Measurements from ENCODE around the gene ERCC4. TPM values are rescaled to one million over a fixed set of nuclear protein-coding genes. Genes with fewer than 3 reads are reported as not detected.

Gene ERCC4
- polyA plus RNA-seq, 2 donors = 1.0 to 1.1 TPM

DNA sequence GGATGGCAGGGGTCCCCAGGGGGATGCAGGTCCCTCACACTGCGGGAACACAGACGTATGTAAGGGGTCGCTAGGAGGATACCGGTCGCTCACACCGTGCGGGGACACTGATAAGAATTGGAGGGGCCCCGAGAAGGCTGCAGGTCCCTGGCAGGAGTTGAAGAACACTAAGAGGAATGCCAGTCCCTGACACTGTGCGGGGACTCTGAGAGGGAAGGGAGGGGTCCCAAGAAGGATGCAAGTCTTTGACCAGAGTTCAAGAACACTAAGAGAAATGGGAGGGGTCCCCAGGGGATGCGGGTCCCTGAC, 510 bp downstream of the ERCC4 start:
- H3K4me1 ChIP-seq (ENCODE audit: control insufficient read depth in 2 of 2, insufficient read depth in 2 of 2, low read length in 1 of 2) = peaks cover 7 to 8% of the 10 kb centered on the region in 2 donors
- no peaks in the 10 kb centered on the region for H3K9me3 ChIP-seq (ENCODE audit: control insufficient read depth in 2 of 2, insufficient read depth in 1 of 2, low read depth in 1 of 2, low read length in 1 of 2)
- WGBS, 2 donors = 1 to 2% methylated on average over 10 of the region's 10 CpGs
- H3K27ac ChIP-seq (ENCODE audit: low read depth in 2 of 2, low read length in 1 of 2) = peak overlapping the region; percentile 62 to 82
- H3K27me3 ChIP-seq (ENCODE audit: control insufficient read depth in 1 of 2, insufficient read depth in 2 of 2, low read length in 2 of 2) = no peaks in the 10 kb centered on the region
- H3K36me3 ChIP-seq (ENCODE audit: control insufficient read depth in 2 of 2, insufficient read depth in 2 of 2, low read length in 1 of 2) = peaks cover 0 to 3% of the 10 kb centered on the region in 2 donors
- H3K4me3 ChIP-seq (ENCODE audit: low read depth in 1 of 2, low read length in 2 of 2) = peak overlapping the region; percentile 88 to 94

DNA sequence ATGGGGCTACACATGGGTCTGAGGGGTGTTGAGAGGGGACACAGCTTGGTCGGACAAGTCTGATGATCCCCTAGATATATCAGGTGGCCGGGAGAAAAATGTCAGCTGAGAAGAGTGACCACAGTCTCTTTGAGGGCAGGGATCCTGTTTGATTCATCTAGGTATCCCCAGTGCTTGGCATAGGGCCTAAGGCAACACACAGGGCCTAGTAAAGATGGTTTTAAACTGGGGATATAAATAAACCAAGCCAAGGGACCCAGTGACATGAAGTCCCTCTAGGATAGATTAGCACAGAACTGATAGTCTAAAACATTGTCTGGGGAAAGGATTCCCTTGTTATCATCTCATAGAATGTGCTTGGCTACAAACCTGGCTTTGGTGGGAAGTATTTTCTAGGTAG, 1.4 kb downstream of the ERCC4 start:
- H3K36me3 ChIP-seq (ENCODE audit: control insufficient read depth in 2 of 2, insufficient read depth in 2 of 2, low read length in 1 of 2) = peaks cover 0 to 3% of the 10 kb centered on the region in 2 donors
- no peaks in the 10 kb centered on the region for H3K27me3 ChIP-seq (ENCODE audit: control insufficient read depth in 1 of 2, insufficient read depth in 2 of 2, low read length in 2 of 2)
- WGBS, 2 donors = 88 to 89% methylated on average over 2 of the region's 2 CpGs
- H3K27ac ChIP-seq (ENCODE audit: low read depth in 2 of 2, low read length in 1 of 2) = no peak overlapping the region
- H3K4me1 ChIP-seq (ENCODE audit: control insufficient read depth in 2 of 2, insufficient read depth in 2 of 2, low read length in 1 of 2) = peaks cover 7 to 8% of the 10 kb centered on the region in 2 donors
- no peak overlapping the region for H3K4me3 ChIP-seq (ENCODE audit: low read depth in 1 of 2, low read length in 2 of 2)
- H3K9me3 ChIP-seq (ENCODE audit: control insufficient read depth in 2 of 2, insufficient read depth in 1 of 2, low read depth in 1 of 2, low read length in 1 of 2) = no peaks in the 10 kb centered on the region

DNA sequence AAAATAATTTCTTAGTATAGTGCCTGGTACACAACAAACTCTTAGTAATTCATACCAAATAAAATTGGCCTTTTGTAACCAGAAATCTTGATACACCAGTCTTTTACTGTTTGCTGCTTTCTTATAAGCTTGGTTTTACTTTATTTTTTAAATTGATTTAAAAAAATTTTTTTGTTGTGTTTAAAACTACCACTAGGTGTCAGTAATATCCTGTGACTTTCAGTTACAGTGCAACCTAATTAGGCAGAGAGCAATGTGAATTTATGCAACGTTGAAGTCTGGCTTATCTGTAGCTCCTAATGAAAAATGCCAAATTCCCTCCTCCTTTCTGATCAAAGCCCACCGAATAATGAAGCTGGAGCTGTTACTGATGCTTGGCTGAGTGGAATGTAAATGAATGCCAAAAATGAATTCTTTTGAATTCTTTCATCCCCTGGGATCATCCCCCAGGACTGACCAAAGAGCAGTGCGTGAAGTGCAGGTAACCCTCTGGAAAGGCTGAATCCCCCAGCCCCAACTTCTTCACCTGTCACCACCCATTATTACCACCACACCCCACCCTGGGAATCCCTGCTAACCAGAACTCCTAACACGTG, 3.8 kb downstream of the ERCC4 start:
- peaks cover 0 to 3% of the 10 kb centered on the region in 2 donors for H3K36me3 ChIP-seq (ENCODE audit: control insufficient read depth in 2 of 2, insufficient read depth in 2 of 2, low read length in 1 of 2)
- H3K4me3 ChIP-seq (ENCODE audit: low read depth in 1 of 2, low read length in 2 of 2) = no peak overlapping the region
- no peaks in the 10 kb centered on the region for H3K9me3 ChIP-seq (ENCODE audit: control insufficient read depth in 2 of 2, insufficient read depth in 1 of 2, low read depth in 1 of 2, low read length in 1 of 2)
- 40 to 41% methylated on average over 4 of the region's 4 CpGs for WGBS, 2 donors
- H3K27ac ChIP-seq (ENCODE audit: low read depth in 2 of 2, low read length in 1 of 2) = no peak overlapping the region
- no peaks in the 10 kb centered on the region for H3K27me3 ChIP-seq (ENCODE audit: control insufficient read depth in 1 of 2, insufficient read depth in 2 of 2, low read length in 2 of 2)
- peaks cover 7 to 8% of the 10 kb centered on the region in 2 donors for H3K4me1 ChIP-seq (ENCODE audit: control insufficient read depth in 2 of 2, insufficient read depth in 2 of 2, low read length in 1 of 2)

DNA sequence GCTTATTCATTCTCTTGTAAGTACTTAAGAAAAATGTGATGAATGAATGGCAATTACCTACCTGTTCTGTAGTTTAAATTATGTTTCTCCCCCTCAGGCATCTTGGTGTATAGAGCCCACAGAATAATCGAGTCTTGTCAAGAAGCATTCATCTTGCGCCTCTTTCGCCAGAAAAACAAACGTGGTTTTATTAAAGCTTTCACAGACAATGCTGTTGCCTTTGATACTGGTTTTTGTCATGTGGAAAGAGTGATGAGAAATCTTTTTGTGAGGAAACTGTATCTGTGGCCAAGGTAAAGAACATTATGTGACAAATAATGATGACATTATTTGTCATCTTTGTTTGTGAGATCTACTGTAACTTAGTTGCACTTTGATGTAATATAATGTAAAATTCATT, 6.5 kb downstream of the ERCC4 start:
- Histone ChIP-seq H3K4me3 (ENCODE audit: low read depth in 1 of 2, low read length in 2 of 2) (no peak overlapping the region), H3K27ac (ENCODE audit: low read depth in 2 of 2, low read length in 1 of 2) (no peak overlapping the region), H3K27me3 (ENCODE audit: control insufficient read depth in 1 of 2, insufficient read depth in 2 of 2, low read length in 2 of 2) (no peaks in the 10 kb centered on the region), H3K9me3 (ENCODE audit: control insufficient read depth in 2 of 2, insufficient read depth in 1 of 2, low read depth in 1 of 2, low read length in 1 of 2) (no peaks in the 10 kb centered on the region), H3K4me1 (ENCODE audit: control insufficient read depth in 2 of 2, insufficient read depth in 2 of 2, low read length in 1 of 2) (no peaks in the 10 kb centered on the region), H3K36me3 (ENCODE audit: control insufficient read depth in 2 of 2, insufficient read depth in 2 of 2, low read length in 1 of 2) (peaks cover 0 to 3% of the 10 kb centered on the region in 2 donors)
- WGBS, 2 donors = 51 to 57% methylated on average over 4 of the region's 4 CpGs

DNA sequence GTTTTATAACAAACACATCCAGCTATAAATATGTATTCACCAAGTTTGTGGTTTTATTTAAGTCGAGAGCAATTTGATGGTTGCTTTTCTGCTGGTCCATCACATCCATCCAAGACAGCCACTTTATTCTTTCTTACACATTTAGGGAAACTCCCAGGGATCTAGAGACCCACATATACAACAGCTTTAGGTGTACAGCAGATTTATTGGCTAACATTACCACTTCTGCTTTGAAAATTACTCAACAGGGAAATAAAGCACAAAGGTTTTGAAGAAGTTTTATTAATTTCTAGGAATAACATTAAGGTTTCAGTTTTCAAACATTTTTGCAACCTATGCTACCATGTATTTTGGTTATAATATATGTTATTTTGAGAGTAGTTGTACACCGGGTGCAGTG, 6.9 kb downstream of the ERCC4 start:
- peaks cover 0 to 3% of the 10 kb centered on the region in 2 donors for H3K36me3 ChIP-seq (ENCODE audit: control insufficient read depth in 2 of 2, insufficient read depth in 2 of 2, low read length in 1 of 2)

DNA sequence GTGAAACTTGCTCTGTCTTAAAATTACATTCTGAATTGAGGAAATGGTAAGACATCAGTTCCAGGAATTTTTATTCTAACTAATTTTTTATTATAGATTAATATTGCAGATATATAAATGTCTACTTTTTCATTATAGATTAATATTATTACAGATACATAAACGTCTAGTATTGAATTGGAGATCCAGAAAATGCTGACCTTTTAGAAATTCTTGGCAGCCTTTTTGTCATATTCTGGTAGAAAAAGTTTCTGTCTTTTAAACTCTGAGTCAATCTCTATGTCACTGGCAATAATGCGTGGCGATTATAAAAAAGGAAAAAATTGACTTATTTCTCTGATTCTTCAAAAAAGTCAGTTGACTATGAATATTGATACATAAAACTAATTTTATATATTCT, 8.7 kb downstream of the ERCC4 start:
- Histone ChIP-seq H3K36me3 (ENCODE audit: control insufficient read depth in 2 of 2, insufficient read depth in 2 of 2, low read length in 1 of 2) (no peaks in the 10 kb centered on the region), H3K4me3 (ENCODE audit: low read depth in 1 of 2, low read length in 2 of 2) (no peak overlapping the region), H3K4me1 (ENCODE audit: control insufficient read depth in 2 of 2, insufficient read depth in 2 of 2, low read length in 1 of 2) (no peaks in the 10 kb centered on the region), H3K27ac (ENCODE audit: low read depth in 2 of 2, low read length in 1 of 2) (no peak overlapping the region), H3K27me3 (ENCODE audit: control insufficient read depth in 1 of 2, insufficient read depth in 2 of 2, low read length in 2 of 2) (no peaks in the 10 kb centered on the region), H3K9me3 (ENCODE audit: control insufficient read depth in 2 of 2, insufficient read depth in 1 of 2, low read depth in 1 of 2, low read length in 1 of 2) (no peaks in the 10 kb centered on the region)
- 87 to 89% methylated on average over 3 of the region's 3 CpGs for WGBS, 2 donors

More for the DNA sequence above, 6.9 kb downstream of the ERCC4 start:
- H3K27ac ChIP-seq (ENCODE audit: low read depth in 2 of 2, low read length in 1 of 2) = no peak overlapping the region
- no peaks in the 10 kb centered on the region for H3K27me3 ChIP-seq (ENCODE audit: control insufficient read depth in 1 of 2, insufficient read depth in 2 of 2, low read length in 2 of 2)
- no peaks in the 10 kb centered on the region for H3K4me1 ChIP-seq (ENCODE audit: control insufficient read depth in 2 of 2, insufficient read depth in 2 of 2, low read length in 1 of 2)
- 68 to 69% methylated on average over 2 of the region's 2 CpGs for WGBS, 2 donors
- no peak overlapping the region for H3K4me3 ChIP-seq (ENCODE audit: low read depth in 1 of 2, low read length in 2 of 2)
- H3K9me3 ChIP-seq (ENCODE audit: control insufficient read depth in 2 of 2, insufficient read depth in 1 of 2, low read depth in 1 of 2, low read length in 1 of 2) = no peaks in the 10 kb centered on the region

DNA sequence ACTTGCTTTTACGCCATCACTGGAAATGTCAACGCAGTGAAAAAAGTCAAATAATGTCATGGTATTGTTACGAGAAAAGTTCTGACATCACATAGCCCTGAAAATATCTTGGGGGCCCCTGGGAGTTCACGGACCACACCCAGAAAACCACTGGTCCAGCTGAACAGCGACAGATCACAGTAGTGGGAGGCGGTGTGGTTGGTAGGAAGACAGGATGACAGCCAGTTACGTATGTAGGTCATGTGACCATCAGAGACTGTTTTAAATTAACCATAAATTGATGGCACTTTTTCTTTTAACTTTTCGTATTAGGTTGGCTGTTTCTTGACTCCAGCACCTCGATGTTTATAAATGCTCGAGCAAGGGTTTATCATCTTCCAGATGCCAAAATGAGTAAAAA, 11.9 kb downstream of the ERCC4 start:
- no peaks in the 10 kb centered on the region for H3K9me3 ChIP-seq (ENCODE audit: control insufficient read depth in 2 of 2, insufficient read depth in 1 of 2, low read depth in 1 of 2, low read length in 1 of 2)
- H3K4me3 ChIP-seq (ENCODE audit: low read depth in 1 of 2, low read length in 2 of 2) = no peak overlapping the region
- peaks cover 0 to 5% of the 10 kb centered on the region in 2 donors for H3K36me3 ChIP-seq (ENCODE audit: control insufficient read depth in 2 of 2, insufficient read depth in 2 of 2, low read length in 1 of 2)
- H3K27ac ChIP-seq (ENCODE audit: low read depth in 2 of 2, low read length in 1 of 2) = no peak overlapping the region
- 80 to 82% methylated on average over 10 of the region's 10 CpGs for WGBS, 2 donors
- H3K27me3 ChIP-seq (ENCODE audit: control insufficient read depth in 1 of 2, insufficient read depth in 2 of 2, low read length in 2 of 2) = no peaks in the 10 kb centered on the region
- H3K4me1 ChIP-seq (ENCODE audit: control insufficient read depth in 2 of 2, insufficient read depth in 2 of 2, low read length in 1 of 2) = no peaks in the 10 kb centered on the region

DNA sequence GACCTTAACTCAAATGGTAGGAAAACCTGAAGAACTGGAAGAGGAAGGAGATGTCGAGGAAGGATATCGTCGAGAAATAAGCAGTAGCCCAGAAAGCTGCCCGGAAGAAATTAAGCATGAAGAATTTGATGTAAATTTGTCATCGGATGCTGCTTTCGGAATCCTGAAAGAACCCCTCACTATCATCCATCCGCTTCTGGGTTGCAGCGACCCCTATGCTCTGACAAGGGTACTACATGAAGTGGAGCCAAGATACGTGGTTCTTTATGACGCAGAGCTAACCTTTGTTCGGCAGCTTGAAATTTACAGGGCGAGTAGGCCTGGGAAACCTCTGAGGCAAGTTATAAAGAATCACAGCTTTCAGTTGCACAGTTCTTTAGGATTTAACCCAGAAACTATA, 15.5 kb downstream of the ERCC4 start:
- no peaks in the 10 kb centered on the region for H3K9me3 ChIP-seq (ENCODE audit: control insufficient read depth in 2 of 2, insufficient read depth in 1 of 2, low read depth in 1 of 2, low read length in 1 of 2)

DNA sequence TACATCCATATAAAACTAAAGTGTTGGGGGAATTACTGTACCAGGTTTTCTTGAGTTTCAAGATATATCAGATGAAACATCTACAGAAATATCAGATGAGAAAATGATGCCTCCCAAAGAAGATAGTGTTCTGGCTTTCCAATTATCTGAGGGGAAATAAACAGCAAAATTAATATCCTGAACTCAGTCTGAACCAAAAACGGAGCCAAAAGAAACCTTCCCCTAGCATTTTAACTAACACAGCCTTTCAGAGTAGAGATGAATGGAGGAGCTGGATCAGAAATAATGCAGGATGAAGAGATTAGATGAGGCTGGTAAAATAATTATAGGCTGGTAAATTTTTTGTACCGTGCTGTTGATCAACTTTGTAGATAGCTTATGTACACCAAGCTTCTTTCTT, 16.2 kb downstream of the ERCC4 start:
- H3K36me3 ChIP-seq (ENCODE audit: control insufficient read depth in 2 of 2, insufficient read depth in 2 of 2, low read length in 1 of 2) = peaks cover 0 to 10% of the 10 kb centered on the region in 2 donors
- no peaks in the 10 kb centered on the region for H3K4me1 ChIP-seq (ENCODE audit: control insufficient read depth in 2 of 2, insufficient read depth in 2 of 2, low read length in 1 of 2)
- H3K27ac ChIP-seq (ENCODE audit: low read depth in 2 of 2, low read length in 1 of 2) = no peak overlapping the region
- no peak overlapping the region for H3K4me3 ChIP-seq (ENCODE audit: low read depth in 1 of 2, low read length in 2 of 2)
- no peaks in the 10 kb centered on the region for H3K9me3 ChIP-seq (ENCODE audit: control insufficient read depth in 2 of 2, insufficient read depth in 1 of 2, low read depth in 1 of 2, low read length in 1 of 2)
- no peaks in the 10 kb centered on the region for H3K27me3 ChIP-seq (ENCODE audit: control insufficient read depth in 1 of 2, insufficient read depth in 2 of 2, low read length in 2 of 2)
- 54 to 69% methylated on average over 2 of the region's 2 CpGs for WGBS, 2 donors

More for the DNA sequence above, 15.5 kb downstream of the ERCC4 start:
- H3K36me3 ChIP-seq (ENCODE audit: control insufficient read depth in 2 of 2, insufficient read depth in 2 of 2, low read length in 1 of 2) = peaks cover 0 to 10% of the 10 kb centered on the region in 2 donors
- no peaks in the 10 kb centered on the region for H3K27me3 ChIP-seq (ENCODE audit: control insufficient read depth in 1 of 2, insufficient read depth in 2 of 2, low read length in 2 of 2)
- H3K4me1 ChIP-seq (ENCODE audit: control insufficient read depth in 2 of 2, insufficient read depth in 2 of 2, low read length in 1 of 2) = no peaks in the 10 kb centered on the region
- 85 to 86% methylated on average over 12 of the region's 12 CpGs for WGBS, 2 donors
- no peak overlapping the region for H3K27ac ChIP-seq (ENCODE audit: low read depth in 2 of 2, low read length in 1 of 2)
- H3K4me3 ChIP-seq (ENCODE audit: low read depth in 1 of 2, low read length in 2 of 2) = no peak overlapping the region

DNA sequence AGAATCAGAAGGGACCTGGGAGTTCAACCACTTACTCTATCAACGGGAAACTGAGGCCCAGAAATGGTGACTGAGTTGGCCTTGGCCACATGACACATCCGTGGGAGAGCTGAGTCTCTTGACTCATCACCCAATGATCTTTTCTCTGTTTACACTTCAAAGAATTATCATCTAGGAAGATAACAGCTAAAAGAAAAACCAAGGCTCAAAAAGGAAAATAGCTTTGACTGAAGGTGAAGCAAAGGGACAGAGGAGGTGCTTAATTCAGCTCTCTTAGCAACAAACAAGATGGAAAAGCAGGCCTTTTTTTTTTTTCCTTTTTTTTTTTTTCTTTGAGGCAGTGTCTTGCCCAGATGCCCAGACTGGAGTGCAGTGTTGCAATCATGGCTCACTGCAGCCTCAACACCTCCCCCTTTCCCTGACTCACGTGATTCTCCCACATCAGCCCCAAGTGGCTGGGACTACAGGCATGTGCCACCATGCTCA, 16.7 kb downstream of the ERCC4 start:
- Histone ChIP-seq H3K27me3 (ENCODE audit: control insufficient read depth in 1 of 2, insufficient read depth in 2 of 2, low read length in 2 of 2) (no peaks in the 10 kb centered on the region), H3K4me3 (ENCODE audit: low read depth in 1 of 2, low read length in 2 of 2) (no peak overlapping the region), H3K27ac (ENCODE audit: low read depth in 2 of 2, low read length in 1 of 2) (no peak overlapping the region), H3K4me1 (ENCODE audit: control insufficient read depth in 2 of 2, insufficient read depth in 2 of 2, low read length in 1 of 2) (no peaks in the 10 kb centered on the region), H3K9me3 (ENCODE audit: control insufficient read depth in 2 of 2, insufficient read depth in 1 of 2, low read depth in 1 of 2, low read length in 1 of 2) (no peaks in the 10 kb centered on the region), H3K36me3 (ENCODE audit: control insufficient read depth in 2 of 2, insufficient read depth in 2 of 2, low read length in 1 of 2) (peaks cover 0 to 10% of the 10 kb centered on the region in 2 donors)
- WGBS, 2 donors = 37 to 42% methylated on average over 3 of the region's 3 CpGs
